ENCODE data around the gene MFRP.

MFRP gene

DNA sequence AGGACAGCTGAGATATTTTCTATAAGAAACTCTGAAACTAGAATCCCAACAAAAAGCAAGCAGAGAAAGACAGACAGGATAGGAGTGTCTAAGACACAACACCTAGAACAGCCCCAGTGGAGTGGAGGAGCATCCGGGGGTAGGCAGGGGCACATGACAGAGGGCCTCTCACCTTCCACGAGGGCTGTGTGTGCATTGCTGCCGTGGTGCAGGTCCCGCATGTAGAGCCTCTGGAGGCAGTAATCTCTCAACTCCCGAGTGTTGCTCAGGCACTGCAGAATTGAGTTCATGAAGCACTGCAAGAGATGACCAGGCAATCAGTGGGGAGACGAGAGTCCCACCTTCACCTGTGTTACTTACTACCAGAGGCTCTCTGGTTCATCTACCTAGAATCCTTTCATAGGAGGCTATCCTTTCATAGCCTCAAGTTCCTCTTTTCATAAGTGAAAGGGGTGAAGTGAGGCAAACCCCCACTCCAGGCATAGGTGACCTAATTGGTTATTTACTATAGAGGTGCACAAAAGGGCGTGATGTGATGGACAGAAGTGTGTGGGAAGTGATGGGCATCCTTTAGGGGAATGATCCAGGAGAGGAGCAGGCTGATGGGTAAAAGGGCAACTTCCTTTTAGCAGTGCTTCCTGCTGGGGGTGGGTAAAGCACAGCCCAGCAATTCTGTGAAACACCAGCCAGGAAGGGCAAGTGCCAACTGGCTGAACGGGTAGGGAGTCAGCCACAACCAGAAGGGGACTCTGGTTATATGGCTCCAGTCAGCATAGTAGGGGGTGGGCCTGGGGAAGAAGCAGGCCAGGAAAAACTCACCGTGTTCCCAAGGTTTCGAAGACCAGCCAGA is 13.1 kb upstream of the MFRP start:
- DNase-seq (ENCODE audit: low read depth, low spot score), result no peak

DNA sequence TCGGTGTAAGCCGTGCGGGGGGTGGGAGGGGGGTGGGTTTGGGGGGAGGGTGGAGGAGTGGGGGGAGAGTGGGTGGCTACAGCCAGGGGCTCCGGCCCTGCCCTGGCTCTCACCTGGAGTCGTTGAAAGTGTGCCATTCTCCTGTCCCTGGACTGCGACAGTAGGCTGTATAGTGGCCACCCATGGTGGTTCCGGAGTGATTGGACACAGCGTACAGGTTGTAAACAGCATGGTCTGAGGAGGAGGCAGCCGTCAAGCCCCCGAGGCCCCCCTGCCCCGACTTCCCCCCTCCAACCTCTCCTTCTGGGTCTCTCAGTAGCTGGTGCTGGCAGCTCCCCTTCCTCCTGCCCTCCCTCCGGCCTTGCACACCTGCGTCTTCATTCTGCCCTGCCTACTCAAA is 10.6 kb upstream of the MFRP start:
- DNase-seq (ENCODE audit: low read depth, low spot score), result no peak

DNA sequence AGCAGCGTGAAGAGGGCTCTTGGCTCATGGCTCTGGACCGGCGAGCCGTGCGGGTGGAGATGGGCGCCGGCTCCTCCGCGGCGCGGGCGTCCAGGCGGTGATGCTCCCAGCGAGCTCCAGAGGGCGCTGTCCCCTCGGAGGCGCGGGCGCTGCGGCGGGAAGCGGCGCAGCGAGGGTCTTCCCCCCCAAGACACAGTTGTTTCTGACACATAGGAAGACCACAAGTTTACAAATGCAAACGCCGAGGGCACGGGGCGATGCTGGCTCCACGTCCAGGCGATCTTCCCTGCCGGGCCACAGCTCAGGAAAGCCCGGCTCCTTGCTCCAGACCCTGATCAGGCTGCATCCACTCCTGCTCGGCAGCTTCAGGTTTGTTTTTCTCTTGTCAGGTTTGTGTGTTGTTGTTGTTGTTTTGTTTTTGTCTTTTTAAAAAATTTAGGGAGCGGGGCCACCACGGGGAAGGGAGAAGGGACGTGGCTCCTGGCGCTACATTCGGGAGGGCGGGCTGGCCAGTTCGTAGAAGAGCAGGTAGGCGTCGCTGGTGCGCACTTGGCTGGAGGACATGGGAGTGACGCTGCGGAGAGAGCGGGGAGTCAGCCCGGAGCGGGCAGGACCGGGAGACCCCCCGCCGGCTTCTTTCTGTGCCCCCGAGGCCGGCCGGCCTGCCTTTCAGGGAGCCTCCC is 10.0 kb upstream of the MFRP start:
- no peak for DNase-seq (ENCODE audit: low read depth, low spot score)

DNA sequence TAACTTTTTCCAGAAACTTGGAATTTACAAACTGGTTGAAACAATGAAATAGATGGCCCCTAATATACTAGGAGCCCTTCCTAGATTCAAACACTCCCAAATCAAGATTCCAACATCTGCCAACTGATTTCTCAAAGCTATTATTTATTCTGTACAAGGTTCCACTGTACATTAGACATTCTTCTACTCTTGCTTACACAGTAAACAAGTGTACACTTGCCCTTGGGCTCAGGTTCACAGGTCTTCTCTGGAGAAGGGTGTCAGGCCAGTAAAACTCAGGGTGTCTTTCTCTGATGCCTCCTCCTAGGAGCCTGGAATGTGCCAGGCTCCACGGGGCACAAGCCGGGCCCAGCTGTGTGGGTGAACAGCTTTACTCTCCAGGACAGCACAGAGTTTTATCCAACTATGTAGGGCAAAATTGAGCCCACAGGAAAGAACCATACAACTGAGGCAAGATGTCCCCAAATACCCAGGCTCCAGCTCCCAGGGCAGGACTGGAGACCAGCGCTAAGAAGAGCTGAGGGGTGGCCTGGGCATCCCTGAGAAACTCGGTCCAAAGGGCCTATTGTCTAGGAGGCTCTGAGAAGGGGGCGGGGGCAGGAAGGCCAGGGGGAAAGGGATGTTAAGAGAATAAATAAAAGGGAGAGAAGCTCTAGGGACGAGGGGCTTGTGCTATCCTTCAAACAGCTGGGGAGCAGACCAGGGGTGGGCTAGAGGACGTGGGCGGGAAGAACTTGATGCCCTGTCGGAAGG is 8.8 kb upstream of the MFRP start:
- no peak for DNase-seq (ENCODE audit: low read depth, low spot score)

DNA sequence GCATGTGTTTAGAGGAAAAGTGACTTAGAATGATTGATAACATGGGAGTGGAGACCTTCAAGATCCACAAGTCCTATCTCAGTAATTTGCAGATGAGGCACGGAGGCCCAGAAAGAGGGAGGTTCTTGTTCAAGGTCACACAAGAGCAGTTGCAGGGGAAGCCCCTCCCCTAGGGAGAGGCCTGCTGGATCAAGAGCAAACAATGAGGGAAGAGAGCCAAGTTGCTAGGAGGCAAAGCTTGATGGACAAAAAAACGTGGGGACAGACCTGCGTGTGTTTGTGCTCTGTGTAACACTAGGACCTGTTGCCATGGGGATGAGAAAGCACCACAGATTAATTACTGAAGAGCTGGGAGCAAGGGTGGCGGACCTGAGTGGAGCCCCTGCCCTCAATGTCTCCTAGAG is 6.4 kb upstream of the MFRP start:
- no peak for DNase-seq (ENCODE audit: low read depth, low spot score)

DNA sequence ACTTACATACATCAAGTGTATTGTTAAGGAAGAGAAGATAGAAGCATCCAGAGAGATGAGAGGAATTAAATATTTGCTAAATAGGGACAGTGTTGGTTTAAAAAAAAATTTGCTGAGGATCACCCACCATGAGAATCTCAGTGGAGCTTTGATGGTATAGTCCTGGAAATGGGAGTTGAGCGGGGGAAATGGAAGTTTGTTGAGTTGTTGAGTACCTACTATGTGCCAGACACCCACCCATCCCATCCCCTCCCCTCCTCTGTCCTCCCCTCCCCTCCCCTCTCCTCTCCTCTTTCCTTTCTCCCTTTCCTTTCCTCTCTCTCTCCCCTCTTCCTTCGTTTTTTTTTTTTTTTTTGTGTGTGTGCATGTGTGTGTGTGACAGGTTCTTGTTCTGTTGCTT is 4.7 kb upstream of the MFRP start:
- DNase-seq (ENCODE audit: low read depth, low spot score), result no peak

DNA sequence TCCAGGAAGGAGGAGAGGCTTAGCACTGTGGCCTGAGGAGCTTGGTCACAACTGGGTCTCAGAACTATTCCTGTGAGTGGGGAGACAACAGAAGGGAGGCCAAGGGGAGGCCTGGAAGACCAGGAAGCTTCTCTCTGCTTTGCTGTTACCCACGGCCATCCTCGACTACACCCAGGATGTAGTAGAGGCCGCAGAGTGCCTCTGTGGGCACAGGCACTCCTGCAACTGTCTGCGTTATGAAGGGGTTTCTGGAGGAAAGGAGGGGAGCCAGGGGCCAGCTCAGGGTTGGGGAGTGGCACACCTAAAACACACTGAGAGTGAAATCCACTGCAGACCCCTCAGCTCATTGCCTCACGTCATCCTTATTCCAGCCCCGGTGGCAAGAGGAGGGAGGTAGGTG is 3.8 kb upstream of the MFRP start:
- no peak for DNase-seq (ENCODE audit: low read depth, low spot score)

DNA sequence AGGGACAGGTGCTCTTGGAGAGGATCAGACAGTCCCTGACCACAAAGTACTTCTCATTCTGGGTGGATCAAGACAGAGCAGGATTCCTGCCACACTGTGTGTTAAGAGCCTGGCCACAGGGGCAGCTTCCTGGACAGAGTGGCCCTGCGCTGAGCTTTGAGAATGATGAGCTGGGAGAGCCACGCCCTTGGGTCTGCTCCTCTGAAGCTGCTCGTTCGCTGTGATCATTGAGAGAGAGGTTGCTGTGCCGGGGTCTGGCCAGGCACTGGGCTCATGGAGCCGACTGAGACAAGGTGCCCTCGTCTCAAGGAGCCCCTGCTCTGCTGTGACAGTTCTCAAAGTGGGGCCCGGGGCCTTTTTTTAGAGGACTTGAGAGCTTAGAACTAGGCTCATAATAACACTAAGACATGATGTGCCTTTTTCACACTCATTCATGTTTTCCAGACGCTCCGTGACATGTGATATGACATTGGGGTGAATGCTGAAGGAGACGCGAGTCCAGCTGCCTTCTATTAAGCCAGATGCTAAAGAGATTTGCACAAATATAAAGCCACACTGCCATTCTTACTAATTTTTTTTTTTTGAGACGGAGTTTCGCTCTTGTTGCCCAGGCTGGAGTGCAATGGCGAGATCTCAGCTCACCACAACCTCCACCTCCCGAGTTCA is 1.6 kb upstream of the MFRP start:
- no peak for DNase-seq (ENCODE audit: low read depth, low spot score)

DNA sequence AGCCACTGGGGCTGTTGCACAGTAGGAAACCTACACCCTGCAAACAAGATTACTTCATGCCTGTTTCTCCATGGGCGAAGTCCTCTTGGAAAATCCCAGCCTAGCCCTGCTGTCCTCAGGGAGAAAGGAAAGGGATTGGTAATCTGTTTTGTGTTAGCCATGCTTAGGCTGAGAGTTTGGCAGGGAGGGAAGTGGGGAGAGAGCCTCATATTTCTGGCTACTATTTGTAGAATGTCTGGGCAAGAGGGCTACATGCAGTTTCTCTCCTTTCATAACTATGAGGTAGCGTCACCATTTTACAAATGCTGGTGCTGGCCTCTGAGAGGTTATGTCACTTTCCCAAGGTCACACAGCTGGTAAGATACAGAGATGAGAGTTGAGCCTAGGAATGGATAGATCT is 737 bp upstream of the MFRP start:
- DNase-seq (ENCODE audit: low read depth, low spot score), result no peak

DNA sequence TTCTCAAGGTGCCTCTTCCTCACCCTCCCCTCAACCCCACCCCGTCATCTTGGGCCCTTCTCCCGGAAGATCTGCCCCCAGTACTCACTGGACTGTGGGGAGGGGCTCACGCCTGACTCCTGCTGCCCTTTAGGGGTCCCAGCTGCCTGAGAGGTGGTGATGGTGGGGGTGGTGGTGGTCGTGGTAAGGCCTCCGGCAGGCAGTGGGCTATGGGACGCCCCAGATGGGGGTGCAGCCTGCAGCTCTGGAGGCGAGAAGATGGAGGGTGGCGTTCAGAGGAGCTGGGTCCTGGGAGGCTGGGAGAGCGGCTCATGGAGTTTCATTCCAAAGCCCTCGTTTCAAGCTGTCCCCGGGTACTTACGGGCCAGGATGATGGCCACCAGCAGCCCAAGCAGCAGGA is 820 bp downstream of the MFRP start:
- no peak for DNase-seq (ENCODE audit: low read depth, low spot score)

DNA sequence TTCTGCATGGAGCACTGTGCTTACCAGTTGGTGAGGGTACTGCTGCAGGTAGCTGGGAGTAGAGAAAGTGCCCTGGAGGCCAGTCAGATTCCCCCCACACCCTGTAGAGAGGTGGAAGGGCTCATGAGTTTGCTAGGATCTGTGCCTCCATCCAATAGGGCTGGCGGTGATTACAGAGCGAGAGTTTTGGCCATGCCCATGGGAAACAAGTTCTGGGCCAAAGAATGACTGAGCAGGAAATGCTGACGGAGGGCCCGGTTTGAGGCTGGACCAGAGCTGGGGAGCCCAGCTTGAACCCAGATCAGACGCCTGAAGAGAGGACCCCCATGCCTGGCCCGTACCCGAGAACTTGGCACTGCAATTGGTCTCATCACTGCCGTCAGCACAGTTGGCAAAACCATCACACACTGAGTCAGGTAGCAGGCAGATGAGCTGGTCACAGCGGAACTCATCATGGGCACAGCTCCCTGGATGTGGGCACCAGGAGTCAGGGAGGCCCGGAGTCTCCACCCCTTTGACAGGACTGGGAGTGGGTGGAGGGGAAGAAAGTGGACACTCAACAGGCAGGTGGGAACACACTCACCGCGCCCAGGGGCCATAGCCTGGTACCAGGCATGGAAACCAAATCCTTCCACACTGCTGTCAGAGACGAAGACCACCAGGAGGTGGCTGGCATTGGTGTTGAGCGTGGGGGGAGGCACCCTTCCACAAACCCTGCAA is 2.1 kb downstream of the MFRP start:
- DNase-seq (ENCODE audit: low read depth, low spot score), result no peak

DNA sequence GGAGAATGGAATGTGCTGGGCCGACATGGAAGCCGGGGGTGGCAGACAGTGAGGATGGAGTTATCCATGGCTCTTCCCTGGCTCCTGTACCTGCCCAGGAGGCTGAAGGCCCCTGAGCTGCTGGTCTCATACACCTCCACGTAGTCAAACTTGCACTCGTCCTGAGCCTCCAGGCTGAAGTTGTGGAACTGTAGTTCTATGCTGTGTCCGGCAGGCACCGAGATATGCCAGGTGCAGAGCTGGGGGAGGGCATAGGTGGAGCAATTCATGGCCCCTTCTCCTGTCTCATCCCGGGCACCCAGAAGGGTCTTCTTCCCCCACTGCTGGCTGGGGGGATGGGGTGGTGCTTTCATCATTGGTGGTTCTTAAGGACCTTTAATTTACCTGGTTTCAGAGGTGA is 2.8 kb downstream of the MFRP start:
- no peak for DNase-seq (ENCODE audit: low read depth, low spot score)

DNA sequence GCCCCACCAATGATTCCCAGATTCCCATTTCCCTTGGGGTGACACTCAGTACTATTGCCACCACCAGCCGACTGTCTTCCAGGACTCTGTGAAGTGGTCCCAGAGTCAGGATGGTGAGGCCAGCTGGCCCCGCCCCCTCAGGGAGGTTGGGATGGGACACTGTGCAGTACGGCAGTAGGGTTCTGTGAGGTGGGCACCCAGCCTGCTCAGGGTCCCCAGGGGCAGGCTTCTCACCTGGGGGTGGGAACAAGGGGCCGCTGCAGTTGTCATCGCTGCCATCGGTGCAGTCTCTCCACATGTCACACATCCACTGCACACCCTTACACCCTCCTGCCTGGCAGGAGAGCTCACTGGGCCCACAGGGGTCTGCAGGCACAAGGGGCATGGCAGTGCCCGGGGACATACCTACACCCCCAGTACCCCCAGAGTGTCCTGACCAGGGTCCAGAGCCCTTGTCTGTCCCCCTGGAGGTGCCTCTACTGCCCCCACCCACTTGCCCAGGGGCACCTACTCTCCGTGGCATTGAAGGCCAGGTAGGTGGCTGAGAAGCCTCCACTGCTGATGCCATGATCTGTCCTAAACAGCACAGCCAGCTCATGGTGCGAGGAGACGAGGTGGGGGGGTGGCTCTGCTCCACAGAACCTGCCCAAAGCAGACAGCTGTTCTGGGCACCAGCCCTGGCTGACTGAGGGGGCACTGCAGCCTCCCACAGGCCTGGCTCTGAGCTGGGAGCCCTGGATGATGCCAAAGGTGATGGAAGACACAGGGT is 4.0 kb downstream of the MFRP start:
- no peak for DNase-seq (ENCODE audit: low read depth, low spot score)

DNA sequence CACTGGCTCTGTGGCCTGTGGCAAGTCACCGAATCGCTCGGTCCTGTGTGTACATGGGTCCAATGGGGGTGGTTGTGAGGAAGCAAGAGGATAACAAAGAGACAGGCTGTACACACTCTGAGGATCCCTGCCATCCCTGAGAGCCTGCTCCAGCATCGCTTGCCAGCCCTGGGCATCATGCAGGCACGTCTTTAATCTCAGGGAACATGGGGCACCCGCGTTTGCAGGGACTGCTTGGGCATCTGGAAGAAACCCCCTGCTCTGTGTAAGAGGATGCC is 4.5 kb downstream of the MFRP start:
- no peak for DNase-seq (ENCODE audit: low read depth, low spot score)

DNA sequence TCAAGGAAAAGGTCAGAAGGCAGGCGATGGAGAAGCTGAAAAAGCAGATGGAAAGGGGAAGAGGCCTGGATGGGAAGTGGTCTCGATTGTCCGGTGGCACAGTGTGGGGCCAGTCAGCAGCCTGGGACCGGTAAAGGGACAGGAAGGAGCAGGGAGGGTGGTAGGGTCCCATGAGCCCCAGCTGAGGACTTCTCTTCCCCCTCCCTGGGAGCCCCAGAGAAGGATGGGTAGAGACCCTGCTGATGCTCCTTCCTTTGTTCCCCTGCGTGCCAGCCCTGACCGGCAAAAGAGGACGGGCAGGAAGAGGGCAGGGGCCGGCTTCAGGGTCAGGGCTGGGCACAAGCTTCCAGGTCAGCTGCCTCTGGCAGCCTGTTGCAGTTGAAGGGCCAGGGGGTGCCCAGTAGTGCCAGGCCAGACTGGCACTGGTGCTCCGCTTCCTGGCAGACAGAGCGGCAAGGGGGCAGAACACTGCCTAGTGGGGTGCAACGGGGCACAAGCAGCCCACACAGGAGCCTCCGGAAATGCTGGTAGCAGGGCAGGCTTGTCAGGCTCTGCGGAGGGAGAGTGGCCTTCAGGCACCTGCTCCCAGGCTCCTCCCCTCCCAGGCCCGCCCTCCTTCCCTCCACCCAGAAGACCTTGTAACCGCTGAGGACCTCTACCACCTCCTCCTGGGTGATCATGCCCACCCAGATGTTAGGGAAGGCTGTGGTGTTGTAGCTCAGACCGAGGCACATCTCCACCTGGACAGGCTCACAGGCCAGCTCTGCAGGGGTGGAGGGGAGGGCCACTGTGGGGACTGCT is 5.1 kb downstream of the MFRP start:
- no peak for DNase-seq (ENCODE audit: low read depth, low spot score)

DNA sequence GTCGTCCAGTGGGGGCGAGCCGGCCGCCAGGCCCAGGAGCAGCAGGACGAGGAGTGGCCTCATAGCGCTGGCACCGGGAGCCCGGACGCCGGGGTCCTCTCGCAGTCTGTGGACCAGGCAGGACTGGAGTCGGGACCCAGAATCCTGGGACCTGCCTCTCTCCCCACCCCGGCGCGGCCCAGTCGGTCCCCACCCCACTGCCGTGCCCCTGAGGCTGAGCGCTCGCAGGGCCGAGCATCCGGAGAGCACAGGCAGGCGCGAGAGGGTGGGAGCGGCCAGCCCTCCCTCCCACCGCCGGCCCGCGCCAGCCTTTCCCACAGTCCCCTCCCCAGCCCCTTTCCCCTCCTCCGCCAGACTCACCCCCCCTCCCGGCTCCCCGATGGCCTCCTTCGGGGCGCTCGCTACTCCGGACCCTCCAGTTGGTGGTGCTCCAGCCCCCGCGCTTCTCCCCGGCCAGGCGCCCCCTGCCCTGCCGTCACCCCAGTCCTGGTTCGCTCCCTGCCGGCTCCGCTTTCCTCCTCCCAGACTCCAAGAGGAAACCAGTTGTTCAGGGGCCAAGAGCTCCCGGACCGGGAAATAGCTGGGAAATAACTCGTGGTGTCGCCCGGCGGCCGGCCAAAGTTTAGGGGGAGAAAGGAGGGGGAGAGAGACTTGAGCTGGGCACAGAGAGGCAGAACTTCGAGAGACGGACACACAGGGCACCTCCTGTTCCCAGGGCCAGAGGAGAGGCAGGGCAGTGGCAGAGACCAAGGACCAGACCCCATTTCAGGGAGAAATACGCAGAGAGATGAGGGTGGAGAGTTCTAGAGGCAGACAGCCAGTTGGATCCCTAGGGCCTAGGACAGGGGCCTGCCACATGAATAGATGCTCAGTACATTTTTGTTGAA is 5.9 kb downstream of the MFRP start, which contains the start of gene C1QTNF5:
Gene C1QTNF5, minus strand, starts transcription at position 549 of the 887 bp plus-strand sequence. Its CDS starts 486 bp downstream, at position 63.
- DNase-seq (ENCODE audit: low read depth, low spot score), result no peak

DNA sequence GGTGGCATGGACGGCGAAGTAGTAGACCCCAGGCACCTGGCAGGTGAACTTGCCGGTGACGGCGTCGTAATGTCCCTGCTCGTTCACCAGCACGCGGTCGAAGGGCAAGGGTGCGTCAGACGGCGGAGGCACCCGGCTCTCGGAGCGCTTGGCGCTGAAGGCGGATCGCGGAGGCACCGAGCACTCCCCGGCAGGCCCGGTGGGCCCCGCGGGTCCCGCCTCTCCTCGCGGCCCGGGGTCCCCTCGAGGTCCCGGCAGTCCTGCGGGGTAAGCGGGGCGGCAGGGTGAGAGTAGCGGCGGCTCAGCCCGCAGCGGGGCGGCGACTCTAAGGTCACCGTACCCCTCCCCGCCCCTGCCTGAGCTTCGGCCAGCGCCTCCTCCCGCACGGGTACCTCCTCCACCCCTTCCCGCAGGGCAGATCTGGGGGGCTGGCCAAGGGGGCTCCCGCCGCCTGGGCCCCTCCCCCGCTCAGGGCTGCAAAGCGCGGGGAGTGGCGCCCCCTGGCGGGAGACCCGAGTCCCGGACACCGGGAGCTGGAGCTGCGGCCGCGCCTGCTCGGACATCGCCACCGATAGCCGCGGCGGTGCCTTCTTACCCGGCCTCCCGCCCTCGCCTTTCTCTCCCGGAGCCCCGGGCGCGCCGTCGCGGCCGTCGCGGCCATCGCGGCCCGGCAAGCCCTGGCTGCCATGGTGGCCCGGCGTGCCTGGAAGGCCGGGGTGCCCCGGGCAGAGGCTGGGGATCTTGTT is 6.7 kb downstream of the MFRP start:
- no peak for DNase-seq (ENCODE audit: low read depth, low spot score)

DNA sequence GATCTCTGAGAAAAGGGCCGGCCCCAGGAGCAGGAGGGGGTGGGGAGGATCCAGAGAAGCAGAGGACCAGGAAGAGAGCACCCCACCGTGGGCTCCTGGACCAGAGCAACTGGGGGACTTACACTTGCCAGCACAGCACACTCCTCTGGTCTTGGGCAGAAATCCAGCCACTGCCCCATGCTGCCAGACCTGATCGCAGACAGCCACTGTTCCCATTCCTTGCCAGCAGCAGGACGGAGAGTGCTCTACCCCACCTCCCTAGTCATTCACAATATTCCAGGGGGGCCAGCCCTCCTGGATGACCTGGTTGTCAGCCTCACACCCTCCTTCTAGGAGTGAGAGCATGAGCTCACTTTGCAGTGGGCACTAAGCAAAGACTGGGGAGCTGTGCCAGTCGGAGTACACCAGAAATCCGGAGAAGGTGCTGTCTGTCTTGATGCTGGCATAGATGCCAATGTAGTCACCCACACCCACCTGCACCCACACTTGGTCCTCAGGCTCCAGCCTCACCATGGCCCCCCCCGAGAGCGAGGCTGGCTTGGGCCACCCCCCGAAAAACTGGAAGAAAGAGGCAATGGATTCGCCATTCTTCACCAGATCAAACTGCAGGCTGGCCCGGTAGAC is 7.4 kb downstream of the MFRP start:
- no peak for DNase-seq (ENCODE audit: low read depth, low spot score)
